Kidney epithelial cell (primary cell): ENCODE measurements around the gene ASCL3. TPM values are rescaled to one million over a fixed set of nuclear protein-coding genes. Genes with fewer than 3 reads are reported as not detected.

ENCODE experiments used
- DNase-seq: peaks from one replicate; pipeline ENCODE4 v3.0.0-alpha.2; 2010; ENCODE audit warnings: low read depth
- H3K27me3 ChIP-seq: 2 replicates; pipeline ENCODE4 v1.6.0; 2011; ENCODE audit warnings: low read length; ENCODE audit not compliant: control insufficient read depth, insufficient read depth
- H3K36me3 ChIP-seq: 2 replicates; pipeline ENCODE4 v1.5.1; 2011; ENCODE audit warnings: low read length; ENCODE audit not compliant: control insufficient read depth, insufficient read depth
- H3K4me3 ChIP-seq: 2 replicates; pipeline ENCODE4 v1.5.1; 2011; ENCODE audit warnings: low read depth, mild to moderate bottlenecking, control low read depth, low read length
- total RNA-seq: library from RNA; depleted of rRNA; stranded (reverse); fragments of >200 nt; gene quantifications from 2 replicates; pipeline ENCODE4 v1.2.3, GENCODE V29; 2015
- TF ChIP-seq, protein P1 (sequence below): IDR thresholded peaks from 2 replicates; pipeline ENCODE4 v1.5.1; 2011; ENCODE audit warnings: mild to moderate bottlenecking, moderate library complexity, low read length, control low read depth, inconsistent platforms; ENCODE audit not compliant: insufficient read depth, poor library complexity, severe bottlenecking

Gene ASCL3
- total RNA-seq, 1 donor from 2014 or later, result not detected

DNA sequence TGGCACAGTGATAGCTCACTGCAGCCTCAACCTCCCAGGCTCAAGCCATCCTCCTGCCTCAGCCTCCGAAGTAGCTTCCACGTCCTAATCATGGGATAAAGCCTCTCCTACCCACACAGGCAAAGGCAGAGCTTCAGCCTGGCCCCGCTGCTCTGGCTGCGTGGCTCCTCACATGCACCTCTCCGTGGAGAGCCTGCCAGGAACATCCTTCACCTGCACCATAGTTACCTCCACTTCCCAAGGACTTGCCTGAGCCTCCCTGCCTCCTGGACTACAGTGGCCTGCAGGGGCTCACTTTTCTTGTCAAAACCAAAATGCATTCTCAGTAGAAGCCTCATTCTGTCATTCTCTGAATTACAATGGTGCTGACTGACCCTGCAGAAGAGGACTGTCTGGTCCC is 16.6 kb downstream of the ASCL3 start:
- Histone ChIP-seq H3K4me3 (no peak overlapping the region), H3K27me3 (no peaks in the 10 kb centered on the region), H3K36me3 (no peaks in the 10 kb centered on the region)
- TF ChIP-seq, protein P1, sequence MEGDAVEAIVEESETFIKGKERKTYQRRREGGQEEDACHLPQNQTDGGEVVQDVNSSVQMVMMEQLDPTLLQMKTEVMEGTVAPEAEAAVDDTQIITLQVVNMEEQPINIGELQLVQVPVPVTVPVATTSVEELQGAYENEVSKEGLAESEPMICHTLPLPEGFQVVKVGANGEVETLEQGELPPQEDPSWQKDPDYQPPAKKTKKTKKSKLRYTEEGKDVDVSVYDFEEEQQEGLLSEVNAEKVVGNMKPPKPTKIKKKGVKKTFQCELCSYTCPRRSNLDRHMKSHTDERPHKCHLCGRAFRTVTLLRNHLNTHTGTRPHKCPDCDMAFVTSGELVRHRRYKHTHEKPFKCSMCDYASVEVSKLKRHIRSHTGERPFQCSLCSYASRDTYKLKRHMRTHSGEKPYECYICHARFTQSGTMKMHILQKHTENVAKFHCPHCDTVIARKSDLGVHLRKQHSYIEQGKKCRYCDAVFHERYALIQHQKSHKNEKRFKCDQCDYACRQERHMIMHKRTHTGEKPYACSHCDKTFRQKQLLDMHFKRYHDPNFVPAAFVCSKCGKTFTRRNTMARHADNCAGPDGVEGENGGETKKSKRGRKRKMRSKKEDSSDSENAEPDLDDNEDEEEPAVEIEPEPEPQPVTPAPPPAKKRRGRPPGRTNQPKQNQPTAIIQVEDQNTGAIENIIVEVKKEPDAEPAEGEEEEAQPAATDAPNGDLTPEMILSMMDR, result no peak
- no peak for DNase-seq

- DNase-seq, result no peak
- Histone ChIP-seq H3K4me3 (no peak overlapping the region), H3K36me3 (no peaks in the 10 kb centered on the region), H3K27me3 (no peaks in the 10 kb centered on the region)
- TF ChIP-seq, protein P1, result no peak
These were observed 17.1 kb downstream of the ASCL3 start for GRCh38 chr11:8925711-8926110.

DNA sequence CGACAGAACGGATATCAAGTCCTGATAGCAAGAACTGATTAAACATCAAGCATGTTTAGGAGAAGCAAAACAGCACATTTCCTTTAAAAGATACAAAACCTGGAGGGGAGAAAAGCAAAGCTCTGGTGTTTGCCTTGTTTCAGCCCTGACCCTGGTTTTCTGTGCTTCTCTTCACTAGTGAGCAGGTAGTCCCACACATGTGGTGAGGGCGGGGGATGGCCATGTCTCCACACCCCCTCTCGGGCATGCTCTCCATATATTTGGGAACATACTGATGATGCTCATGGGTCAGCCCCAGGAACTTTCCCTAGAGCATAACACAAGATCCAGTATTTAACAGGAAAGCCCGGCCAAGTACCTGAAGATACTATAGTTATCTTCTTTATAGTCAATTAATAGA is 20.1 kb downstream of the ASCL3 start:
- H3K36me3 ChIP-seq, result peaks cover 3% of the 10 kb centered on the region

DNA sequence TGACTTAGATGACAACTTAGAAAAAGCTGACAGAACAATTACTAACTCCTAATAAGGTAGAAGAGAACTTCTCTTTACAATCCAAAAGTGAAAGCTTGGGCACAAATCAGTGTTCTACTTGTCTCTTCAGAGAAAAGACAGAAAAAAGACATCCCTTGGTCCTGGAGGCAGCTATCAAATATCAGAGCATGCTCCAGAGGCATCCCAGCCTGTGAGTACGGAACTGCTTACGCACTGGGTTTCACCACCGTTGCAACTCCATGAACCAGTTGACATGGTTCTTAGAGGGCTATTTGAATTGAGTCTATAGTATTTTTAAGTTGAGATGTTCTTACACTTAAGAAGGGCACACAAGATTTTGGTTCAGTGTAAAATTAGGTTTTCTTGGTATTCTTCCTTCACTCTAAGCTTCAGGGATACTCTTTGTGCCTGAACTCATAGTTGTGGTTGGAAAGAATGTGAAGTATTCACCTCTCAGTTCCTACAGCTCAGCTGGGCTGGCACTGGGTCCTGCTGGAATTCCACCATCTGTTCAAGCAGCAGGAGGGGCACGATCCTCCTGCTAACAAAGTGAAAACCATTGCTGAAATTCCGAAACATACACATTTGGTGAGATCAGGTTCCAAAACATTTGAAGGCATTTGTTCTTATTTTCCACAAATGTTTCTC is 25.5 kb downstream of the ASCL3 start:
- peak; percentile 74 for DNase-seq
- TF ChIP-seq, protein P1, result peak; percentile 15
- no peak overlapping the region for H3K4me3 ChIP-seq
- H3K36me3 ChIP-seq, result peaks cover 3% of the 10 kb centered on the region
- H3K27me3 ChIP-seq, result no peaks in the 10 kb centered on the region

More for the DNA sequence above, 20.1 kb downstream of the ASCL3 start:
- Histone ChIP-seq H3K27me3 (no peaks in the 10 kb centered on the region), H3K4me3 (no peak overlapping the region)
- DNase-seq, result no peak
- TF ChIP-seq, protein P1, result no peak

GRCh38 chr11:8914661-8915018 is 28.2 kb downstream of the ASCL3 start:
- DNase-seq, result no peak
- Histone ChIP-seq H3K27me3 (no peaks in the 10 kb centered on the region), H3K4me3 (no peak overlapping the region), H3K36me3 (peaks cover 3% of the 10 kb centered on the region)
- TF ChIP-seq, protein P1, result no peak
